H1 (cell line): ENCODE results near the gene ZNF423. TPM values are rescaled to one million over a fixed set of nuclear protein-coding genes. Genes with fewer than 3 reads are reported as not detected.

Source experiments
- CTCF ChIA-PET: fragments of 300-600 bp; sonication (Branson Sonifier 250); formaldehyde crosslinking; loops from one replicate; lab custom pipeline; 2021; ENCODE audit not compliant: partially characterized antibody; lab: Charles Lee
- POLR2A ChIA-PET: fragments of 300-600 bp; sonication (Branson Sonifier 250); formaldehyde crosslinking; loops from one replicate; lab custom pipeline; 2021; ENCODE audit warnings: inconsistent platforms; ENCODE audit not compliant: partially characterized antibody; lab: Charles Lee
- DNase-seq, 2 experiments: peaks; one replicate each; pipeline versions ENCODE4 v3.0.0 to v3.0.0-alpha.2; 2010 to 2022; ENCODE audit warnings: low spot score in 2 of 2, low read depth in 1 of 2, mixed read lengths in 1 of 2
- FAIRE-seq: peaks from 2 replicates; lab custom pipeline; 2011; peaks lifted over from hg19 to GRCh38; lab: Jason Lieb, UNC
- H2AFZ ChIP-seq: 2 replicates; pipeline ENCODE4 v1.8.1; 2012; ENCODE audit warnings: low read length, inconsistent platforms
- H2AK5ac ChIP-seq: 2 replicates; pipeline ENCODE4 v1.6.1; 2013; ENCODE audit warnings: low read depth, low read length
- H2BK120ac ChIP-seq: replicated peaks from 2 replicates; pipeline ENCODE3; 2013; ENCODE audit warnings: low read depth, low read length, inconsistent platforms
- H2BK12ac ChIP-seq: 2 replicates; pipeline ENCODE4 v1.6.1; 2013; ENCODE audit warnings: low read depth, low read length
- H2BK15ac ChIP-seq: 2 replicates; pipeline ENCODE4 v1.6.1; 2013; ENCODE audit warnings: low read length
- H2BK20ac ChIP-seq: 2 replicates; pipeline ENCODE4 v1.6.1; 2013; ENCODE audit warnings: low read length
- H2BK5ac ChIP-seq: 2 replicates; pipeline ENCODE4 v1.6.1; 2013; ENCODE audit warnings: low read depth, low read length
- H3K14ac ChIP-seq: 2 replicates; pipeline ENCODE4 v1.6.1; 2013; ENCODE audit warnings: inconsistent platforms; ENCODE audit not compliant: insufficient read length
- H3K18ac ChIP-seq: 2 replicates; pipeline ENCODE4 v1.6.1; 2013; ENCODE audit warnings: low read length; ENCODE audit errors: extremely low read depth
- H3K23ac ChIP-seq: 2 replicates; pipeline ENCODE4 v1.6.1; 2013; ENCODE audit warnings: inconsistent platforms; ENCODE audit not compliant: insufficient read length
- H3K23me2 ChIP-seq: 2 replicates; pipeline ENCODE4 v1.6.1; 2013; ENCODE audit warnings: low read depth, low read length
- H3K27ac ChIP-seq: 2 replicates; pipeline ENCODE4 v1.6.1; 2011; ENCODE audit warnings: low read depth, low read length, inconsistent platforms
- H3K27me3 ChIP-seq, 4 experiments: replicated peaks in 1 of 4; 1 replicate in 1 of 4; 2 replicates in 3 of 4; pipeline versions ENCODE4 v1.6.1 to v1.8.1; 2011 to 2013; ENCODE audit warnings: low read length in 3 of 4, mild to moderate bottlenecking in 3 of 4, inconsistent platforms in 2 of 4, mixed read lengths in 2 of 4, moderate library complexity in 1 of 4; ENCODE audit not compliant: control insufficient read depth in 3 of 4, insufficient read depth in 3 of 4; ENCODE audit errors: extremely low read depth in 1 of 4
- H3K36me3 ChIP-seq, 4 experiments: 2 replicates each; pipeline versions ENCODE4 v1.6.1 to v1.8.1; 2011 to 2013; ENCODE audit warnings: mild to moderate bottlenecking in 4 of 4, low read length in 3 of 4, moderate library complexity in 2 of 4, control low read depth in 1 of 4, inconsistent platforms in 1 of 4; ENCODE audit not compliant: insufficient read depth in 4 of 4, control insufficient read depth in 2 of 4
- H3K4ac ChIP-seq: replicated peaks from 2 replicates; pipeline ENCODE3; 2013; ENCODE audit warnings: low read length, low read depth, mixed read lengths, inconsistent platforms; ENCODE audit not compliant: insufficient read length
- H3K4me1 ChIP-seq, 4 experiments: replicated peaks in 1 of 4; 1 replicate in 1 of 4; 2 replicates in 3 of 4; pipeline versions ENCODE4 v1.6.1 to v1.8.1; 2011 to 2013; ENCODE audit warnings: low read length in 3 of 4, inconsistent platforms in 2 of 4, mixed read lengths in 1 of 4; ENCODE audit not compliant: insufficient read depth in 4 of 4, control insufficient read depth in 3 of 4
- H3K4me2 ChIP-seq, 2 experiments: 2 replicates each; pipeline versions ENCODE4 v1.6.1 to v1.8.1; 2011 to 2013; ENCODE audit warnings: low read depth in 2 of 2, low read length in 2 of 2, control low read depth in 1 of 2, inconsistent platforms in 1 of 2, mild to moderate bottlenecking in 1 of 2; ENCODE audit not compliant: insufficient read depth in 1 of 2
- H3K4me3 ChIP-seq, 4 experiments: fragments of 200-600, 300-600 bp in 1 of 4; sonication (generic), shearing (Covaris generic), sonication (Bioruptor Twin) in 1 of 4; 2 replicates each; pipeline versions ENCODE4 v1.5.1 to v1.8.1; 2011 to 2016; ENCODE audit warnings: low read length in 4 of 4, low read depth in 3 of 4, control low read depth in 2 of 4, inconsistent platforms in 2 of 4, mild to moderate bottlenecking in 2 of 4, mixed read lengths in 1 of 4, moderate library complexity in 1 of 4; ENCODE audit not compliant: insufficient read depth in 2 of 4; ENCODE audit errors: extremely low read depth in 1 of 4
- H3K56ac ChIP-seq: replicated peaks from 2 replicates; pipeline ENCODE3; 2013; ENCODE audit warnings: low read depth, mild to moderate bottlenecking, mixed read lengths, low read length, inconsistent platforms; ENCODE audit not compliant: insufficient read length
- H3K79me1 ChIP-seq: 2 replicates; pipeline ENCODE4 v1.6.1; 2013; ENCODE audit warnings: low read depth, low read length, control low read depth
- H3K79me2 ChIP-seq, 2 experiments: 2 replicates each; pipeline versions ENCODE4 v1.6.1 to v1.8.1; 2012 to 2013; ENCODE audit warnings: low read length in 2 of 2, mild to moderate bottlenecking in 2 of 2, inconsistent platforms in 1 of 2; ENCODE audit not compliant: insufficient read depth in 2 of 2, control insufficient read depth in 1 of 2
- H3K9ac ChIP-seq, 4 experiments: replicated peaks in 1 of 4; 1 replicate in 1 of 4; 2 replicates in 3 of 4; pipeline versions ENCODE4 v1.6.1 to v1.8.1; 2011 to 2013; ENCODE audit warnings: low read depth in 3 of 4, low read length in 3 of 4, control low read depth in 2 of 4, mild to moderate bottlenecking in 2 of 4, moderate library complexity in 2 of 4, inconsistent platforms in 1 of 4; ENCODE audit errors: extremely low read depth in 1 of 4
- H3K9me3 ChIP-seq, 2 experiments: 2 replicates each; pipeline versions ENCODE4 v1.6.1 to v1.8.1; 2012 to 2013; ENCODE audit warnings: mild to moderate bottlenecking in 2 of 2, moderate library complexity in 2 of 2, control low read depth in 1 of 2, inconsistent platforms in 1 of 2, low read depth in 1 of 2, low read length in 1 of 2, mixed read lengths in 1 of 2; ENCODE audit not compliant: insufficient read depth in 2 of 2
- H4K20me1 ChIP-seq, 2 experiments: replicated peaks in 1 of 2; 2 replicates each; pipeline versions ENCODE3 to v1.8.1; 2011 to 2013; ENCODE audit warnings: inconsistent platforms in 2 of 2, low read length in 2 of 2, mild to moderate bottlenecking in 1 of 2; ENCODE audit not compliant: insufficient read depth in 2 of 2, control insufficient read depth in 1 of 2
- H4K5ac ChIP-seq: 2 replicates; pipeline ENCODE4 v1.6.1; 2013; ENCODE audit warnings: low read length, low read depth, mixed read lengths, inconsistent platforms; ENCODE audit not compliant: insufficient read length
- H4K8ac ChIP-seq: 2 replicates; pipeline ENCODE4 v1.8.0; 2013; ENCODE audit warnings: mild to moderate bottlenecking, moderate library complexity, low read length, inconsistent platforms; ENCODE audit not compliant: insufficient read depth; ENCODE audit errors: extremely low read depth
- H4K91ac ChIP-seq: replicated peaks from 2 replicates; pipeline ENCODE3; 2013; ENCODE audit warnings: low read length, mixed read lengths, inconsistent platforms; ENCODE audit not compliant: insufficient read length
- BACH1 ChIP-seq: IDR thresholded peaks from 2 replicates; pipeline ENCODE4 v1.6.1; 2012; ENCODE audit warnings: low read length, improper control_type of control experiment
- POU5F1 ChIP-seq: IDR thresholded peaks from 2 replicates; pipeline ENCODE4 v1.6.1; 2011; ENCODE audit warnings: low read depth, mild to moderate bottlenecking, low read length, moderate library complexity
- SIRT6 ChIP-seq: IDR thresholded peaks from one replicate; pipeline ENCODE4 v1.7.1; 2012; ENCODE audit warnings: low read length, inconsistent platforms
- SP4 ChIP-seq: IDR thresholded peaks from 2 replicates; pipeline ENCODE4 v1.6.1; 2012; ENCODE audit warnings: low read length, inconsistent platforms
- WGBS, 2 experiments: shearing (Covaris generic) in 1 of 2; methylation state at CpG; one replicate each; pipeline versions ENCODE4 v1.1.6 to v1.1.7; 2013 to 2015; ENCODE audit warnings: low lambda C conversion rate in 2 of 2, mixed read lengths in 2 of 2, inconsistent platforms in 1 of 2, low coverage in 1 of 2, missing lambda C conversion rate in 1 of 2; ENCODE audit not compliant: insufficient replicate concordance in 2 of 2, insufficient coverage in 1 of 2, insufficient read length in 1 of 2; ENCODE audit errors: extremely low coverage in 1 of 2, missing lambda C conversion rate in 1 of 2; 5-methylcytosine and 5-hydroxymethylcytosine counted together
- polyA plus RNA-seq, 7 experiments: library from polyadenylated mRNA; depleted of rRNA in 3 of 7; stranded (reverse) in 5 of 7; unstranded in 2 of 7; fragments of >200 nt in 5 of 7; fragments of 200-250 nt in 2 of 7; gene quantifications; 1 replicate in 5 of 7; 2 replicates in 1 of 7; 4 replicates in 1 of 7; pipeline versions ENCODE4 v1.2.1 to v1.2.3, GENCODE V29; 2011 to 2013; ENCODE audit warnings: missing spikeins in 2 of 7, mixed read lengths in 2 of 7
- total RNA-seq: library from RNA; stranded (reverse); fragmentation: NEBNext Ultra II Directional; extraction: Animal tissue kit (Norgen Biotek cat#: 25700); gene quantifications from 2 replicates; pipeline ENCODE4 v1.2.1, GENCODE V29; 2021

The ZNF423 gene
- total and polyA plus RNA-seq, 2 of the 8 experiments (the other 6 are each of a cell fraction or from before 2014, with no cell fraction given) = 38.2 to 52.3 TPM

- H2BK5ac ChIP-seq = 0 out of 2 replicates have a peak overlapping the region, but pooled peaks have one; percentile 44
- POLR2A ChIA-PET = interaction anchor here (1.1 kb wide), 1 partner anchor 16 kb away, joined by 3 read pairs; no protein-coding TSS in a partner anchor
These were observed 180.5 kb downstream of the ZNF423 start for GRCh38 chr16:49675413-49675812.

More at GRCh38 chr16:49675413-49675812, 180.5 kb downstream of the ZNF423 start:
- Histone ChIP-seq H3K23me2 (no peaks in the 10 kb centered on the region), H3K23ac (no peak overlapping the region), H2AFZ (no peak overlapping the region), H3K14ac (no peak overlapping the region), H2BK15ac (no peak overlapping the region), H2BK20ac (no peak overlapping the region), H3K4me3 (no peak overlapping the region), H3K27me3 (no peaks in the 10 kb centered on the region), H4K91ac (peak overlapping the region; percentile 58), H3K9me3 (no peaks in the 10 kb centered on the region), H3K79me2 (peaks cover 0 to 4% of the 10 kb centered on the region in 2 experiments; a peak in 1 of 4 replicates), H3K4me2 (no peak overlapping the region), H3K18ac (no peak overlapping the region), H3K79me1 (peaks cover 5% of the 10 kb centered on the region), H3K4ac (no peak overlapping the region), H2AK5ac (0 out of 2 replicates have a peak overlapping the region, but pooled peaks have one; percentile 7), H3K56ac (no peak overlapping the region), H3K27ac (no peak overlapping the region), H2BK120ac (no peak overlapping the region), H4K20me1 (peaks cover 0 to 5% of the 10 kb centered on the region in 2 experiments), H4K8ac (no peak overlapping the region), H3K4me1 (no peaks in the 10 kb centered on the region), H3K9ac (no peak overlapping the region), H2BK12ac (0 out of 2 replicates have a peak overlapping the region, but pooled peaks have one; percentile 18), H3K36me3 (no peaks in the 10 kb centered on the region), H4K5ac (no peak overlapping the region)
- TF ChIP-seq SIRT6 = no peak
- no peak for TF ChIP-seq BACH1
- TF ChIP-seq POU5F1 = no peak
- TF ChIP-seq SP4 = no peak
- CTCF ChIA-PET = interaction anchor here (0.9 to 1.3 kb wide), 2 partner anchors 9 to 10 kb away, joined by 3 read pairs; no protein-coding TSS in a partner anchor
- no peak for FAIRE-seq
- DNase-seq = no peak
- WGBS, 2 experiments = 91% methylated on average over 10 of the region's 10 CpGs; no CpG with 5 or more reads in 1 of the 2 experiments
